HG03342 (cell line): ENCODE data around the gene BAG2.

Source experiments
- ATAC-seq: cut with Tn5 transposase; IDR thresholded peaks from one replicate; pipeline ENCODE4 v1.9.1; 2021; ENCODE audit warnings: mild to moderate bottlenecking, moderate library complexity; ENCODE audit not compliant: unreplicated experiment

Gene BAG2

GRCh38 chr6:57173886-57174510 is 1.9 kb downstream of the BAG2 start:
- ATAC-seq, result no peak

GRCh38 chr6:57174511-57174907 is 2.4 kb downstream of the BAG2 start:
- no peak for ATAC-seq

GRCh38 chr6:57177545-57178265 is 5.6 kb downstream of the BAG2 start:
- no peak for ATAC-seq

GRCh38 chr6:57180596-57180995 is 8.5 kb downstream of the BAG2 start:
- no peak for ATAC-seq

- ATAC-seq, result no peak
Measured at GRCh38 chr6:57182017-57182432, 9.9 kb downstream of the BAG2 start.

GRCh38 chr6:57183336-57183735 is 11.2 kb downstream of the BAG2 start:
- ATAC-seq, result no peak

GRCh38 chr6:57190140-57190539 is 18.0 kb downstream of the BAG2 start:
- no peak for ATAC-seq

- no peak for ATAC-seq
Measured at GRCh38 chr6:57193177-57193576, 21.1 kb downstream of the BAG2 start.

GRCh38 chr6:57195457-57195856 is 23.3 kb downstream of the BAG2 start:
- no peak for ATAC-seq

- no peak for ATAC-seq
Measured at GRCh38 chr6:57198926-57199636, 27.0 kb downstream of the BAG2 start.

- no peak for ATAC-seq
Measured at GRCh38 chr6:57201718-57202117, 29.6 kb downstream of the BAG2 start.

- ATAC-seq, result no peak
Measured at GRCh38 chr6:57205550-57206328, 33.6 kb downstream of the BAG2 start.

- ATAC-seq, result no peak
Measured at GRCh38 chr6:57207141-57207540, 35.0 kb downstream of the BAG2 start.

GRCh38 chr6:57207872-57208271 is 35.7 kb downstream of the BAG2 start:
- no peak for ATAC-seq

GRCh38 chr6:57209030-57209429 is 36.9 kb downstream of the BAG2 start:
- no peak for ATAC-seq

GRCh38 chr6:57210060-57210459 is 37.9 kb downstream of the BAG2 start:
- no peak for ATAC-seq

GRCh38 chr6:57215260-57215659 is 43.1 kb downstream of the BAG2 start:
- ATAC-seq, result no peak

- no peak for ATAC-seq
Measured at GRCh38 chr6:57216235-57217101, 44.3 kb downstream of the BAG2 start.

GRCh38 chr6:57217270-57217669 is 45.1 kb downstream of the BAG2 start:
- ATAC-seq, result no peak

- no peak for ATAC-seq
Measured at GRCh38 chr6:57220083-57220703, 48.1 kb downstream of the BAG2 start.
